DND-41 (cell line): ENCODE measurements around the gene NADK2.

ENCODE experiments used
- ATAC-seq: fragments of 200-7000 bp; cut with Tn5 transposase; 3 replicates; pipeline ENCODE4 v1.9.1; 2021; ENCODE audit warnings: low read depth; ENCODE audit not compliant: insufficient read depth
- DNase-seq: peaks from one replicate; pipeline ENCODE4 v3.0.0-alpha.2; 2020
- H2AFZ ChIP-seq: 2 replicates; pipeline ENCODE4 v1.6.0; 2012; ENCODE audit warnings: low read depth, low read length
- H3K27ac ChIP-seq: 2 replicates; pipeline ENCODE4 v1.5.1; 2012; ENCODE audit warnings: low read length, inconsistent platforms
- H3K27me3 ChIP-seq: fragments of 200-600 bp; sonication (generic); 2 replicates; pipeline ENCODE4 v1.6.0; 2012; ENCODE audit warnings: low read length, mild to moderate bottlenecking, inconsistent platforms; ENCODE audit not compliant: insufficient read depth, poor library complexity
- H3K36me3 ChIP-seq: 2 replicates; pipeline ENCODE4 v1.5.1; 2012; ENCODE audit warnings: low read length, inconsistent platforms; ENCODE audit not compliant: insufficient read depth
- H3K4me1 ChIP-seq: 2 replicates; pipeline ENCODE4 v1.5.1; 2012; ENCODE audit warnings: mild to moderate bottlenecking, low read length; ENCODE audit not compliant: insufficient read depth
- H3K4me2 ChIP-seq: 2 replicates; pipeline ENCODE4 v1.6.0; 2012; ENCODE audit warnings: mild to moderate bottlenecking, moderate library complexity, low read length, inconsistent platforms; ENCODE audit not compliant: insufficient read depth
- H3K4me3 ChIP-seq, 2 experiments: fragments of 200-600 bp in 1 of 2; shearing (Covaris generic) in 1 of 2; 2 replicates each; pipeline ENCODE4 v1.5.1; 2012 to 2016; ENCODE audit warnings: inconsistent platforms in 2 of 2, low read length in 2 of 2, mild to moderate bottlenecking in 2 of 2, low read depth in 1 of 2, moderate library complexity in 1 of 2
- H3K79me2 ChIP-seq: 2 replicates; pipeline ENCODE4 v1.6.0; 2012; ENCODE audit warnings: low read length, inconsistent platforms; ENCODE audit not compliant: insufficient read depth
- H3K9ac ChIP-seq: 2 replicates; pipeline ENCODE4 v1.6.0; 2012; ENCODE audit warnings: low read depth, mild to moderate bottlenecking, inconsistent platforms, low read length, moderate library complexity
- H3K9me3 ChIP-seq: 2 replicates; pipeline ENCODE4 v1.5.1; 2012; ENCODE audit warnings: low read length, moderate library complexity, mild to moderate bottlenecking, inconsistent platforms; ENCODE audit not compliant: insufficient read depth, severe bottlenecking
- H4K20me1 ChIP-seq: 2 replicates; pipeline ENCODE4 v1.6.0; 2012; ENCODE audit warnings: low read length; ENCODE audit not compliant: insufficient read depth
- CTCF ChIP-seq: IDR thresholded peaks from 2 replicates; pipeline ENCODE4 v1.5.1; 2012; ENCODE audit warnings: borderline replicate concordance, low read length, moderate library complexity, mild to moderate bottlenecking; ENCODE audit not compliant: poor library complexity, severe bottlenecking; ENCODE audit errors: extremely low read depth
- EZH2 ChIP-seq: IDR thresholded peaks from 3 replicates; pipeline ENCODE4 v1.6.1; 2012; ENCODE audit warnings: borderline replicate concordance, low read depth, mild to moderate bottlenecking, moderate library complexity, low read length, inconsistent platforms; ENCODE audit not compliant: severe bottlenecking

The NADK2 gene

GRCh38 chr5:36276864-36277263 is 35.1 kb upstream of the NADK2 start:
- no peaks in the 10 kb centered on the region for H3K36me3 ChIP-seq
- ATAC-seq (no peak), DNase-seq (no peak)
- H3K79me2 ChIP-seq, result no peaks in the 10 kb centered on the region
- no peak overlapping the region for H2AFZ ChIP-seq
- no peaks in the 10 kb centered on the region for H3K4me1 ChIP-seq
- peaks cover 38% of the 10 kb centered on the region for H3K27me3 ChIP-seq
- no peaks in the 10 kb centered on the region for H4K20me1 ChIP-seq
- H3K9me3 ChIP-seq, result no peaks in the 10 kb centered on the region
- no peak overlapping the region for H3K27ac ChIP-seq
- no peak for TF ChIP-seq EZH2
- no peak for TF ChIP-seq CTCF
- H3K4me3 ChIP-seq, result no peak overlapping the region
- no peak overlapping the region for H3K9ac ChIP-seq
- no peak overlapping the region for H3K4me2 ChIP-seq

- H4K20me1 ChIP-seq, result no peaks in the 10 kb centered on the region
- no peaks in the 10 kb centered on the region for H3K79me2 ChIP-seq
- peaks cover 30% of the 10 kb centered on the region for H3K27me3 ChIP-seq
- H3K4me1 ChIP-seq, result no peaks in the 10 kb centered on the region
- TF ChIP-seq EZH2 (no peak), CTCF (no peak)
- ATAC-seq (no peak), DNase-seq (no peak)
- no peaks in the 10 kb centered on the region for H3K9me3 ChIP-seq
- no peak overlapping the region for H3K9ac ChIP-seq
- H2AFZ ChIP-seq, result no peak overlapping the region
- no peaks in the 10 kb centered on the region for H3K36me3 ChIP-seq
- H3K4me2 ChIP-seq, result no peak overlapping the region
- H3K27ac ChIP-seq, result no peak overlapping the region
- H3K4me3 ChIP-seq, result no peak overlapping the region
These were observed 32.2 kb upstream of the NADK2 start for GRCh38 chr5:36273809-36274526.

GRCh38 chr5:36272136-36272690 is 30.5 kb upstream of the NADK2 start:
- H3K9ac ChIP-seq, result no peak overlapping the region
- no peaks in the 10 kb centered on the region for H3K4me1 ChIP-seq
- H3K9me3 ChIP-seq, result no peaks in the 10 kb centered on the region
- H3K27ac ChIP-seq, result no peak overlapping the region
- no peaks in the 10 kb centered on the region for H4K20me1 ChIP-seq
- H3K4me2 ChIP-seq, result no peak overlapping the region
- H3K4me3 ChIP-seq, result no peak overlapping the region
- DNase-seq (no peak), ATAC-seq (no peak)
- peaks cover 30% of the 10 kb centered on the region for H3K27me3 ChIP-seq
- no peak overlapping the region for H2AFZ ChIP-seq
- H3K79me2 ChIP-seq, result no peaks in the 10 kb centered on the region
- H3K36me3 ChIP-seq, result no peaks in the 10 kb centered on the region
- TF ChIP-seq EZH2 (no peak), CTCF (no peak)
